Fibroblast of lung (primary cell): ENCODE results near the gene TRIM32. TPM values are rescaled to one million over a fixed set of nuclear protein-coding genes. Genes with fewer than 3 reads are reported as not detected.

Experiments used
- DNase-seq, 2 donors: peaks; one replicate each; pipeline versions ENCODE4 v3.0.0 to v3.0.0-alpha.2; 2010; ENCODE audit warnings: low read depth in 2 of 2
- H2AFZ ChIP-seq: 2 replicates; pipeline ENCODE4 v1.5.1; 2012; ENCODE audit warnings: low read length, control low read depth, inconsistent platforms
- H3K27ac ChIP-seq: 2 replicates; pipeline ENCODE4 v1.5.1; 2011; ENCODE audit warnings: low read length, control low read depth; ENCODE audit not compliant: insufficient read depth
- H3K27me3 ChIP-seq: 2 replicates; pipeline ENCODE4 v1.5.1; 2011; ENCODE audit warnings: mild to moderate bottlenecking, low read length; ENCODE audit not compliant: control insufficient read depth, insufficient read depth
- H3K36me3 ChIP-seq: 2 replicates; pipeline ENCODE4 v1.5.1; 2011; ENCODE audit warnings: low read length; ENCODE audit not compliant: control insufficient read depth, insufficient read depth
- H3K4me1 ChIP-seq: 2 replicates; pipeline ENCODE4 v1.5.1; 2011; ENCODE audit warnings: low read length; ENCODE audit not compliant: control insufficient read depth, insufficient read depth; ENCODE audit errors: extremely low read depth
- H3K4me2 ChIP-seq: 2 replicates; pipeline ENCODE4 v1.5.1; 2011; ENCODE audit warnings: low read length, control low read depth; ENCODE audit not compliant: insufficient read depth; ENCODE audit errors: extremely low read depth
- H3K4me3 ChIP-seq, 4 experiments: fragments of 200-600 bp in 1 of 4; sonication (generic) in 1 of 4; replicated peaks in 1 of 4; 2 replicates each; pipeline ENCODE4 v1.5.1; 2011 to 2016; ENCODE audit warnings: low read length in 4 of 4, low read depth in 3 of 4, mild to moderate bottlenecking in 3 of 4, control low read depth in 2 of 4, inconsistent platforms in 1 of 4, mixed read lengths in 1 of 4; ENCODE audit not compliant: insufficient read depth in 1 of 4; ENCODE audit errors: control extremely low read depth in 1 of 4
- H3K79me2 ChIP-seq: 2 replicates; pipeline ENCODE4 v1.5.1; 2012; ENCODE audit warnings: mild to moderate bottlenecking, low read length, inconsistent platforms; ENCODE audit not compliant: control insufficient read depth, insufficient read depth
- H3K9ac ChIP-seq: 2 replicates; pipeline ENCODE4 v1.5.1; 2011; ENCODE audit warnings: mild to moderate bottlenecking, low read length, control low read depth; ENCODE audit not compliant: insufficient read depth
- H3K9me3 ChIP-seq: 2 replicates; pipeline ENCODE4 v1.5.1; 2012; ENCODE audit warnings: low read depth, low read length; ENCODE audit not compliant: control insufficient read depth, insufficient read depth
- H4K20me1 ChIP-seq: 2 replicates; pipeline ENCODE4 v1.5.1; 2011; ENCODE audit warnings: low read length; ENCODE audit not compliant: control insufficient read depth, insufficient read depth; ENCODE audit errors: extremely low read depth
- EZH2 ChIP-seq: IDR thresholded peaks from 2 replicates; pipeline ENCODE4 v1.5.1; 2012; ENCODE audit warnings: low read length, control low read depth, mild to moderate bottlenecking; ENCODE audit errors: missing control alignments
- polyA plus RNA-seq, 2 donors: library from polyadenylated mRNA; depleted of rRNA in 1 of 2; stranded (reverse) in 1 of 2; unstranded in 1 of 2; fragments of >200 nt; gene quantifications; 2 replicates each; pipeline ENCODE4 v1.2.1, GENCODE V29; 2011 to 2012; ENCODE audit warnings: missing spikeins in 1 of 2
- total RNA-seq: library from RNA; depleted of rRNA; stranded (reverse); fragments of >200 nt; gene quantifications from 2 replicates; pipeline ENCODE4 v1.2.1, GENCODE V29; 2014
- TF ChIP-seq, protein P1 (sequence below), 2 donors: IDR thresholded peaks in 1 of 2; conservative IDR thresholded peaks in 1 of 2; 1 replicate in 1 of 2; 2 replicates in 1 of 2; pipeline ENCODE4 v1.5.1; 2011 to 2012; ENCODE audit warnings: low read length in 2 of 2, control low read depth in 1 of 2, inconsistent platforms in 1 of 2, low read depth in 1 of 2, mild to moderate bottlenecking in 1 of 2

Gene TRIM32
- total and polyA plus RNA-seq, 2 donors (not counting 1 experiment from before 2014, with no cell fraction given), result 18.9 to 23.8 TPM

DNA sequence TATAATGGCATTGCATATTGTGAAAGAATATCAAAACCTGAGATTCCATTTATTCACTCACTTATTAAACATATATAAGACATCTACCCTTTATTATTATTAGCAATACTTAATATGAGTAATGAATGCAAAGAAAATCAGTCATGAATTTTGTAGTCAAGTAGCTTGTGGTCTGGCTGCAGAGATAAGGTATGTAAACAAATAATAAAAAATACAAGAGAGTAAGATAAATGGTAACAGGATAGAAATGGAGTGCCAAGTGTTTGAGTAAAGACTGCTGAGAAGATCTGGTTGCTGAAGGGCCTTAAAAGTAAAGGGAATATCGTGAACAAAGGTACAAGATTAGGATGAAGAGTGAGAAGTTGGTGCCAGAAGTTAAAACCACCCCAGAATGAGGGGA is 18.4 kb downstream of the TRIM32 start:
- no peak overlapping the region for H3K9ac ChIP-seq
- H4K20me1 ChIP-seq, result no peaks in the 10 kb centered on the region
- H3K27me3 ChIP-seq, result no peaks in the 10 kb centered on the region
- H3K4me3 ChIP-seq, result no peak overlapping the region
- DNase-seq, result no peak
- TF ChIP-seq EZH2, result no peak
- TF ChIP-seq, protein P1, sequence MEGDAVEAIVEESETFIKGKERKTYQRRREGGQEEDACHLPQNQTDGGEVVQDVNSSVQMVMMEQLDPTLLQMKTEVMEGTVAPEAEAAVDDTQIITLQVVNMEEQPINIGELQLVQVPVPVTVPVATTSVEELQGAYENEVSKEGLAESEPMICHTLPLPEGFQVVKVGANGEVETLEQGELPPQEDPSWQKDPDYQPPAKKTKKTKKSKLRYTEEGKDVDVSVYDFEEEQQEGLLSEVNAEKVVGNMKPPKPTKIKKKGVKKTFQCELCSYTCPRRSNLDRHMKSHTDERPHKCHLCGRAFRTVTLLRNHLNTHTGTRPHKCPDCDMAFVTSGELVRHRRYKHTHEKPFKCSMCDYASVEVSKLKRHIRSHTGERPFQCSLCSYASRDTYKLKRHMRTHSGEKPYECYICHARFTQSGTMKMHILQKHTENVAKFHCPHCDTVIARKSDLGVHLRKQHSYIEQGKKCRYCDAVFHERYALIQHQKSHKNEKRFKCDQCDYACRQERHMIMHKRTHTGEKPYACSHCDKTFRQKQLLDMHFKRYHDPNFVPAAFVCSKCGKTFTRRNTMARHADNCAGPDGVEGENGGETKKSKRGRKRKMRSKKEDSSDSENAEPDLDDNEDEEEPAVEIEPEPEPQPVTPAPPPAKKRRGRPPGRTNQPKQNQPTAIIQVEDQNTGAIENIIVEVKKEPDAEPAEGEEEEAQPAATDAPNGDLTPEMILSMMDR (conservative IDR thresholded peaks at IDR 0.05 in 1 of 2, IDR thresholded peaks at IDR 0.05 in 1 of 2; ENCODE audit: low read depth in 1 of 2, low read length in 2 of 2), result no peak
- H3K79me2 ChIP-seq, result no peaks in the 10 kb centered on the region
- H3K27ac ChIP-seq, result no peak overlapping the region
- no peaks in the 10 kb centered on the region for H3K36me3 ChIP-seq
- no peaks in the 10 kb centered on the region for H3K4me1 ChIP-seq
- H3K9me3 ChIP-seq, result no peaks in the 10 kb centered on the region
- H3K4me2 ChIP-seq, result no peak overlapping the region
- H2AFZ ChIP-seq, result no peak overlapping the region

- Histone ChIP-seq H3K4me3 (no peak overlapping the region), H4K20me1 (no peaks in the 10 kb centered on the region), H3K4me2 (no peak overlapping the region), H3K27me3 (no peaks in the 10 kb centered on the region), H2AFZ (no peak overlapping the region), H3K27ac (no peak overlapping the region), H3K79me2 (no peaks in the 10 kb centered on the region), H3K36me3 (no peaks in the 10 kb centered on the region), H3K9me3 (no peaks in the 10 kb centered on the region), H3K9ac (no peak overlapping the region), H3K4me1 (no peaks in the 10 kb centered on the region)
- no peak for DNase-seq
- TF ChIP-seq, protein P1 (conservative IDR thresholded peaks at IDR 0.05 in 1 of 2, IDR thresholded peaks at IDR 0.05 in 1 of 2; ENCODE audit: low read depth in 1 of 2, low read length in 2 of 2), result no peak
- TF ChIP-seq EZH2, result no peak
These were observed 19.5 kb downstream of the TRIM32 start for GRCh38 chr9:116706310-116707290.

- no peak for DNase-seq
- Histone ChIP-seq H3K27ac (no peak overlapping the region), H3K4me1 (peaks cover 2% of the 10 kb centered on the region), H3K9ac (no peak overlapping the region), H3K36me3 (no peaks in the 10 kb centered on the region), H3K4me2 (no peak overlapping the region), H3K4me3 (no peak overlapping the region), H3K9me3 (no peaks in the 10 kb centered on the region), H2AFZ (no peak overlapping the region), H3K27me3 (no peaks in the 10 kb centered on the region), H3K79me2 (no peaks in the 10 kb centered on the region), H4K20me1 (no peaks in the 10 kb centered on the region)
- TF ChIP-seq EZH2, result no peak
- TF ChIP-seq, protein P1 (conservative IDR thresholded peaks at IDR 0.05 in 1 of 2, IDR thresholded peaks at IDR 0.05 in 1 of 2; ENCODE audit: low read depth in 1 of 2, low read length in 2 of 2), result no peak
These were observed 25.7 kb downstream of the TRIM32 start for GRCh38 chr9:116712781-116713180.
